ENCODE data around the gene KIF5A.
A peak's percentile ranks its signal among the peaks of the same experiment; 100 is the strongest.
"Not testable (repeated sequence)": the region's sequence is repeated elsewhere in the genome, so short reads cannot be mapped to it uniquely, and the experiment has no call there.

Gene KIF5A

GRCh38 chr12:57513266-57513665 is 36.6 kb upstream of the KIF5A start:
- ChIA-PET POLR2A (ENCODE audit: low non-redundant PET) (no interaction called here), CTCF (no interaction called here)
- no peak for DNase-seq (ENCODE audit: low spot score)
- TF ChIP-seq CTCF (conservative IDR thresholded peaks at IDR 0.05; ENCODE audit: low read depth) = no peak
- H3K27ac ChIP-seq = no peak overlapping the region; the same call in 1 of the 2 replicates

DNA sequence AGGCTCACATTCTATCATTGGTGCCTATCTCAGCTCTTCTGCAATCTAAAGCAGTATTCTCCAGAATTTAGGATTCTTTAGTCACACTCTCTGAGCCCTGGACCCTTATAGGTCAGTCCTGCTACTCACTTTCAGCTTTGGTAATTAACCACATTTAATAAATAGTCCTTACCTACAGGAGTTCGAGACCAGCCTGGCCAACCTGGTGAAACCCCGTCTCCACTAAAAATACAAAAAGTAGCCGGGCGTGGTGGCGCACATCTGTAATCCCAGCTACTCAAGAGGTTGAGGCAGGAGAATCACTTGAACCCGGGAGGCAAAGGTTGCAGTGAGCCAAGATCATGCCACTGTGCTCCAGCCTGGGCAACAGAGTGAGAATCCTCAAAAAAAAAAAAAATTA is 36.2 kb upstream of the KIF5A start:
- POLR2A ChIA-PET (ENCODE audit: low non-redundant PET); CTCF ChIA-PET; H3K27ac ChIP-seq; DNase-seq (ENCODE audit: low spot score): not testable (repeated sequence)

GRCh38 chr12:57514246-57514645 is 35.6 kb upstream of the KIF5A start:
- peak overlapping the region; percentile 64 for H3K27ac ChIP-seq
- CTCF ChIA-PET; DNase-seq (ENCODE audit: low spot score): not testable (repeated sequence)
- POLR2A ChIA-PET (ENCODE audit: low non-redundant PET) = interaction anchor here (0.6 to 0.7 kb wide), 2 partner anchors 20 to 55 kb away, joined by 3 read pairs; no protein-coding TSS in a partner anchor

DNA sequence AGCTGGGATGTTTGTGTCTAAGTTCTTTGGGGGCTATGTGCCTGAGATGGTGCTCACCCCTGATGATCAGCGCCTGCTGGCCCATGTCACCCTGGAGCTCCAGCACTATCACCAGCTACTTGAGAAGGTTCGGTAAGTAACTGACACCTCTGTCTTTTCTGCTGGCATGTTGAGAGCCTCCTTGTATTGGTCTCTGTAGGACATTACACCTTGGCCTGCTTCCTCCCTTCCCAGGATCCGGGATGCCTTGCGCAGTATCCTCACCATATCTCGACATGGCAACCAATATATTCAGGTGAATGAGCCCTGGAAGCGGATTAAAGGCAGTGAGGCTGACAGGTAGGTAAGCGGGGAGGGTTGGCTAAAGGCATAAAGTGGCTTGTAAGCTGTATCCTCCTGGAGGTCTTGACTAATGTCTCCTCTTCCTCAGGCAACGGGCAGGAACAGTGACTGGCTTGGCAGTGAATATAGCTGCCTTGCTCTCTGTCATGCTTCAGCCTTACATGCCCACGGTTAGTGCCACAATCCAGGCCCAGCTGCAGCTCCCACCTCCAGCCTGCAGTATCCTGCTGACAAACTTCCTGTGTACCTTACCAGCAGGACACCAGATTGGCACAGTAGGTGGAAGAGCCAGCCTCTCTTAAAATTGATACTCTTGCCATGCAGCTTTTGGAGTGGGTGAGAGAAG is 35.0 kb upstream of the KIF5A start:
- TF ChIP-seq CTCF (conservative IDR thresholded peaks at IDR 0.05; ENCODE audit: low read depth) = no peak
- H3K27ac ChIP-seq = peak overlapping the region; percentile 64
- ChIA-PET POLR2A (ENCODE audit: low non-redundant PET) (interaction anchor here (0.7 kb wide), 1 partner anchor 56 kb away, joined by 3 read pairs; no protein-coding TSS in a partner anchor), CTCF (interaction anchor here (0.7 kb wide), 1 partner anchor 53 kb away, joined by 3 read pairs; no protein-coding TSS in a partner anchor)
- DNase-seq (ENCODE audit: low spot score) = no peak

- ChIA-PET CTCF (interaction anchor here (0.7 kb wide), 1 partner anchor 53 kb away, joined by 3 read pairs; no protein-coding TSS in a partner anchor), POLR2A (ENCODE audit: low non-redundant PET) (interaction anchor here (0.8 kb wide), 1 partner anchor 232 kb away, joined by 3 read pairs; no protein-coding TSS in a partner anchor)
- no peak for DNase-seq (ENCODE audit: low spot score)
- TF ChIP-seq CTCF (conservative IDR thresholded peaks at IDR 0.05; ENCODE audit: low read depth) = no peak
- H3K27ac ChIP-seq = peak overlapping the region; percentile 64
These were observed 34.4 kb upstream of the KIF5A start for GRCh38 chr12:57515408-57515933.

GRCh38 chr12:57515934-57516541 is 33.8 kb upstream of the KIF5A start:
- POLR2A ChIA-PET (ENCODE audit: low non-redundant PET) = interaction anchor here (0.8 kb wide), 1 partner anchor 232 kb away, joined by 3 read pairs; no protein-coding TSS in a partner anchor
- CTCF ChIA-PET = interaction anchor here (1.1 kb wide), 1 partner anchor 61 kb away, joined by 3 read pairs; the partner anchor contains the start of gene INHBE
- no peak for DNase-seq (ENCODE audit: low spot score)
- no peak for TF ChIP-seq CTCF (conservative IDR thresholded peaks at IDR 0.05; ENCODE audit: low read depth)
- no peak overlapping the region for H3K27ac ChIP-seq

GRCh38 chr12:57516617-57517153 is 33.2 kb upstream of the KIF5A start:
- POLR2A ChIA-PET (ENCODE audit: low non-redundant PET) = no interaction called here
- CTCF ChIA-PET = interaction anchor here (0.5 to 1.1 kb wide), 2 partner anchors 17 to 61 kb away, joined by 3 read pairs; partner anchors contain the start of gene INHBE
- H3K27ac ChIP-seq = peak overlapping the region; percentile 74

More at GRCh38 chr12:57516617-57517153, 33.2 kb upstream of the KIF5A start:
- DNase-seq (ENCODE audit: low spot score) = no peak
- no peak for TF ChIP-seq CTCF (conservative IDR thresholded peaks at IDR 0.05; ENCODE audit: low read depth)

Data from RWPE1 (cell line).